Breast epithelium (tissue), 4 donors: Measurements from ENCODE around the gene ZNF609. TPM values are rescaled to one million over a fixed set of nuclear protein-coding genes. Genes with fewer than 3 reads are reported as not detected.

ENCODE experiments used
- DNase-seq, 2 donors: peaks; one replicate each; pipeline ENCODE4 v3.0.0-alpha.2; 2019; ENCODE audit warnings: low spot score in 2 of 2
- H3K27ac ChIP-seq, 2 donors: fragments of 200-600 bp; sonication (generic) in 1 of 2; one replicate each; pipeline ENCODE4 v1.5.1; 2016 to 2019; ENCODE audit warnings: mild to moderate bottlenecking in 1 of 2
- H3K27me3 ChIP-seq, 2 donors: fragments of 200-600 bp; sonication (generic) in 1 of 2; one replicate each; pipeline versions ENCODE4 v1.5.1 to v1.6.0; 2017 to 2019; ENCODE audit warnings: control low read depth in 1 of 2, mild to moderate bottlenecking in 1 of 2
- H3K36me3 ChIP-seq: fragments of 200-600 bp; one replicate; pipeline ENCODE4 v1.5.1; 2019
- H3K4me1 ChIP-seq, 2 donors: fragments of 200-600 bp; sonication (generic); one replicate each; pipeline ENCODE4 v1.5.1; 2016 to 2019; ENCODE audit warnings: control low read depth in 1 of 2
- H3K4me3 ChIP-seq, 3 donors: fragments of 200-600 bp; sonication (generic); 1 replicate in 2 of 3; 2 replicates in 1 of 3; pipeline ENCODE4 v1.5.1; 2016 to 2019; ENCODE audit warnings: mild to moderate bottlenecking in 3 of 3, moderate library complexity in 2 of 3
- H3K9me3 ChIP-seq, 2 donors: fragments of 200-600 bp; sonication (generic) in 1 of 2; one replicate each; pipeline ENCODE4 v1.5.1; 2016 to 2019; ENCODE audit warnings: control low read depth in 1 of 2
- POLR2A ChIP-seq: fragments of 450-650 bp; IDR thresholded peaks from one replicate; pipeline ENCODE4 v1.6.1; 2016; ENCODE audit warnings: antibody characterized with exemption, mild to moderate bottlenecking, moderate library complexity
- POLR2AphosphoS5 ChIP-seq, 3 donors: sonication (generic); formaldehyde crosslinking; IDR thresholded peaks; one replicate each; pipeline ENCODE4 v1.6.1; 2017; ENCODE audit warnings: antibody characterized with exemption in 3 of 3
- intact Hi-C: fragments of 100-400 bp; cut with DNase I; formaldehyde crosslinking; loops from one replicate; pipeline ENCODE4 v1.15.1; 2023; ENCODE audit warnings: low total_unique reads
- total RNA-seq, 3 donors: library from RNA; depleted of rRNA; stranded (reverse); fragments of >200 nt; gene quantifications; one replicate each; pipeline ENCODE4 v1.1.0, GENCODE V29; 2016
- TF ChIP-seq, protein P1 (sequence below), 3 donors: fragments of 450-650 bp; IDR thresholded peaks; one replicate each; pipeline ENCODE4 v1.5.1; 2016 to 2017; ENCODE audit warnings: antibody characterized with exemption in 3 of 3, mild to moderate bottlenecking in 3 of 3, moderate library complexity in 3 of 3

ZNF609 gene
- total RNA-seq, 3 donors from 2014 or later = 22.9 to 32.1 (median 29.2) TPM

DNA sequence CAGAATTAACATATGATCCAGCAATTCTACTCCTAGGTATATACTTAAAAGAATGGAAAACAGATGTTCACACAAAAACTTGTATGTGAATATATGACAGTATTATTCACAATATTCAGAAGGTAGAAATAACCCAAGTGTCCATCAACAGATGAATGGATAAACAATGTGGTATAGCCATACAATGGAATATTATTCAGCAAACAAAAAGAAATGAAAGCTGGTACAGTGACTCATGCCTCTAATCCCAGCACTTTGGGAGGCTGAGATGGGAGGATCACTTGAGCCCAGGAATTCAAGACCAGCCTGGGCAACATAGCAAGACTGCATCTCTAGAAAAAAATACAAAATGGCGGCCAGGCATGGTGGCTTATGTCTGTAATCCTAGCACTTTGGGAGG is 185.6 kb downstream of the ZNF609 start:
- no peaks in the 10 kb centered on the region for H3K4me1 ChIP-seq
- DNase-seq = no peak
- H3K4me3 ChIP-seq = no peak overlapping the region
- intact Hi-C loops = no loop called here
- H3K9me3 ChIP-seq = no peaks in the 10 kb centered on the region
- H3K36me3 ChIP-seq = no peaks in the 10 kb centered on the region
- no peak for TF ChIP-seq POLR2A
- TF ChIP-seq POLR2AphosphoS5 (IDR thresholded peaks at IDR 0.05) = no peak
- no peak overlapping the region for H3K27ac ChIP-seq
- no peaks in the 10 kb centered on the region for H3K27me3 ChIP-seq

DNA sequence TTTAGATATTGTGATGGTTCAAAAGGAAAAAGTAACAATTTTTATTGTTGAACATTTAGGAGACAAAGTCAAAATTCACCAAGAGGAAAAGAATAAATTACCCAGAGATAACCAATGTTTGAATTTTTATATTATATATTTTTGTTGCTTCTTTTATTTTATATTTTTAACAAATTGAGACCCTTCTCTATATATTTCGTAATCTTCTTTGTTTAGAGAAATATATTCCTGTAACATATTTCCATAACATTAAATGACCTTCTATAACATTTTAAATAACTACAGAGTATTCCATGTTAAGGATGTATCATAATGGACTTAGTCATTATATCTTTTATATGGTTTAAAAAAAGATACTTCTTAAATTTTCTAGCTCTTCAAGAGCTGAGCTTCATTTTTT is 187.0 kb downstream of the ZNF609 start:
- TF ChIP-seq POLR2AphosphoS5 (IDR thresholded peaks at IDR 0.05) (no peak), POLR2A (no peak)
- TF ChIP-seq, protein P1, sequence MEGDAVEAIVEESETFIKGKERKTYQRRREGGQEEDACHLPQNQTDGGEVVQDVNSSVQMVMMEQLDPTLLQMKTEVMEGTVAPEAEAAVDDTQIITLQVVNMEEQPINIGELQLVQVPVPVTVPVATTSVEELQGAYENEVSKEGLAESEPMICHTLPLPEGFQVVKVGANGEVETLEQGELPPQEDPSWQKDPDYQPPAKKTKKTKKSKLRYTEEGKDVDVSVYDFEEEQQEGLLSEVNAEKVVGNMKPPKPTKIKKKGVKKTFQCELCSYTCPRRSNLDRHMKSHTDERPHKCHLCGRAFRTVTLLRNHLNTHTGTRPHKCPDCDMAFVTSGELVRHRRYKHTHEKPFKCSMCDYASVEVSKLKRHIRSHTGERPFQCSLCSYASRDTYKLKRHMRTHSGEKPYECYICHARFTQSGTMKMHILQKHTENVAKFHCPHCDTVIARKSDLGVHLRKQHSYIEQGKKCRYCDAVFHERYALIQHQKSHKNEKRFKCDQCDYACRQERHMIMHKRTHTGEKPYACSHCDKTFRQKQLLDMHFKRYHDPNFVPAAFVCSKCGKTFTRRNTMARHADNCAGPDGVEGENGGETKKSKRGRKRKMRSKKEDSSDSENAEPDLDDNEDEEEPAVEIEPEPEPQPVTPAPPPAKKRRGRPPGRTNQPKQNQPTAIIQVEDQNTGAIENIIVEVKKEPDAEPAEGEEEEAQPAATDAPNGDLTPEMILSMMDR (IDR thresholded peaks at IDR 0.05) = no peak
- H3K4me1 ChIP-seq = no peaks in the 10 kb centered on the region
- no peak overlapping the region for H3K4me3 ChIP-seq
- intact Hi-C loops = no loop called here
- H3K9me3 ChIP-seq = no peaks in the 10 kb centered on the region
- H3K36me3 ChIP-seq = no peaks in the 10 kb centered on the region
- DNase-seq = no peak
- H3K27ac ChIP-seq = no peak overlapping the region
- H3K27me3 ChIP-seq = no peaks in the 10 kb centered on the region

DNA sequence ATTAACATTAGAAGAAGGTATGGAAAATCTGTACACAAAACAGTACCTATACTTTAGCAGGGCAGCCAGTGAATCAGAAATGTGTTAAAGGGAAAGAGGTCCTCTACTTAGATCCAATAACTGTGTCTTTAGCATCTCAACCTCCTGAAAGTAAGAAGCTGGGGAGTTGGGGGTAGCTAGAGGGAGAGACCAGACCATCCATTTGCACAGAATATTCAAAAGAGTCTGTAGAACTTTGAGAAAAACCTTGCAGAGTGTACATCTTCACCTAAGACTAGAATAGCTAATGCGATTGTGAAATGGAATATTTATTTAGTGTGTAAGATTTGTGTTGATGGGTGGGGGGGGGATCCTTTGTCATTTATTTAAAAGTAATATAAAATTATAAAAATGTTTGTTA is 190.2 kb downstream of the ZNF609 start:
- Histone ChIP-seq H3K4me1 (no peaks in the 10 kb centered on the region), H3K36me3 (no peaks in the 10 kb centered on the region), H3K4me3 (no peak overlapping the region), H3K27ac (no peak overlapping the region), H3K27me3 (no peaks in the 10 kb centered on the region), H3K9me3 (no peaks in the 10 kb centered on the region)
- DNase-seq = no peak
- TF ChIP-seq POLR2A = no peak
- TF ChIP-seq, protein P1 (IDR thresholded peaks at IDR 0.05) = no peak
- no peak for TF ChIP-seq POLR2AphosphoS5 (IDR thresholded peaks at IDR 0.05)
- intact Hi-C loops = no loop called here

DNA sequence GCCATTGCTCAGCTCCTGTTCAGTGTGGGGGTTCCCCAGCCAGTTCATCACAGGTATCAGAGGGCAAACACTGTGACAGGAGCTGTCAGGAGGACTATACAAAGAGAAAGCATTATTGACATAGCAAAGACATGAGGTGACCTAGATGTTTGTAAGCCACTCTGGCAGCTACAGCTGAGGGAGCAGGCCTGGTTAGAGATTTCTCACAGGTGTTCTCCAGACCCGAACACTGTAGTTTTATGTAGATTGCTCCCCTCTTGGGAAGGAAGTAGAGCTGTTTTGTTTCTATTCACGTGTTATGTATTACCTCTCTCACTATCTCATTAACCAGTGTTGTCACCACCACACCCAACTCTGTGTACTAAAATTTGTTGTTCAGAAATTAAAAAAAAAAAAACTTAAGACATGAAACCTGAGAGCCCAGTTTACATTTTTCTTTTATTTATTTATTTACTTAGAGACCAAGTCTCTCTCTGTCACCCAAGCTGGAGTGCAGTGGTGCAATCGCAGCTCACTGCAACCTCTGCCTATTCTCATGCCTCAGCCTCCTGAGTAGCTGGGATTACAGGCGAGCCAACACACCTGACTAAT is 191.3 kb downstream of the ZNF609 start:
- Histone ChIP-seq H3K36me3 (no peaks in the 10 kb centered on the region), H3K4me3 (no peak overlapping the region), H3K4me1 (no peaks in the 10 kb centered on the region), H3K9me3 (no peaks in the 10 kb centered on the region), H3K27me3 (no peaks in the 10 kb centered on the region), H3K27ac (no peak overlapping the region)
- DNase-seq = no peak
- intact Hi-C loops = no loop called here
- TF ChIP-seq, protein P1 (IDR thresholded peaks at IDR 0.05) = no peak
- TF ChIP-seq POLR2A (no peak), POLR2AphosphoS5 (IDR thresholded peaks at IDR 0.05) (no peak)

DNA sequence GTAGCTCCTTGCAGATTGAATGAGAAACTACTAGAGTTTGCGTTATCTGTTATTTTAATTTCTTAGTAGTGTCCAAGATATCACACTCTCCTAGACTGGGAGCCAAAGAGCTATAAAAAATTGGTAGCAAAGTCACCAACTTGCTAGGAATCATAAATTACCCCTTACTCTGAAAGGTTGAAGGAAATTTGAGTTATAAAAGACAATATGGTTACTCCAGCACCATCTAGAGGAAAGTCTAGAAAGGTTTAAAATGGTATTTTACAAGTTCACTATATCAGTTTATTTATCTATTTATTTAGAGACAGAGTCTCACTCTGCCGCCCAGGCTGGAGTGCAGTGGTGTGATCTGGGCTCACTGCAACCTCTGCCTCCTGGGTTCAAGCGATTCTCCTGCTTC is 193.4 kb downstream of the ZNF609 start:
- Histone ChIP-seq H3K27ac (no peak overlapping the region), H3K4me1 (no peaks in the 10 kb centered on the region), H3K36me3 (no peaks in the 10 kb centered on the region), H3K9me3 (no peaks in the 10 kb centered on the region), H3K27me3 (no peaks in the 10 kb centered on the region), H3K4me3 (no peak overlapping the region)
- no peak for DNase-seq
- intact Hi-C loops = no loop called here
- TF ChIP-seq POLR2AphosphoS5 (IDR thresholded peaks at IDR 0.05) (no peak), POLR2A (no peak)
- TF ChIP-seq, protein P1 (IDR thresholded peaks at IDR 0.05) = no peak

DNA sequence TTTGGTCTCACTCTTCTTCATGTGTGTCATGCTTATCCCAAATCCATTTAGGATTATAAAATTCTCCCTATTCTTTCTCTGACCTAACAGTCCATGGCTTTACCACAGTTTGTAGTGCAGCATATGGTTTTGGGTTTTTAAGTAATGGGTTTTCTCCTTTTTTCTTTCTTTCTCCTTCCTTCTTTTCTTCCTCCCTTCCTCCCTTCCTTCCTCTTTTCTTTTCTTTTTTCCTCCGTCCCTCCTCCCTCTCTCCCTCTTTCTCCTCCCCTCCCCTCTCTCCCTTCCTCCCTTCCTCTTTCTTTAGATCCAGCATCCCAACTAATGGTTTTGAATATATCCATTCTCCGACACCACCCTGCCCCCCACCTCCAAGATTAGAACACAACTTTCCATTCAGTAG is 196.1 kb downstream of the ZNF609 start:
- H3K27ac ChIP-seq = no peak overlapping the region
- intact Hi-C loops = no loop called here
- H3K4me1 ChIP-seq = no peaks in the 10 kb centered on the region
- H3K9me3 ChIP-seq = no peaks in the 10 kb centered on the region
- H3K27me3 ChIP-seq = no peaks in the 10 kb centered on the region
- no peak overlapping the region for H3K4me3 ChIP-seq
- H3K36me3 ChIP-seq = no peaks in the 10 kb centered on the region
- TF ChIP-seq, protein P1 (IDR thresholded peaks at IDR 0.05) = no peak
- TF ChIP-seq POLR2AphosphoS5 (IDR thresholded peaks at IDR 0.05) (no peak), POLR2A (no peak)
- DNase-seq = no peak
